Colonic mucosa (tissue), 4 donors: ENCODE data around the gene ELOF1. TPM values are rescaled to one million over a fixed set of nuclear protein-coding genes. Genes with fewer than 3 reads are reported as not detected.

Experiments
- DNase-seq: peaks from one replicate; pipeline ENCODE4 v3.0.0-alpha.2; 2020
- H3K27ac ChIP-seq: fragments of 200-600 bp; one replicate; pipeline ENCODE4 v1.8.0; 2021
- H3K27me3 ChIP-seq: fragments of 200-600 bp; one replicate; pipeline ENCODE4 v1.8.0; 2021
- H3K36me3 ChIP-seq: fragments of 200-600 bp; one replicate; pipeline ENCODE4 v1.8.0; 2021
- H3K4me1 ChIP-seq: fragments of 200-600 bp; one replicate; pipeline ENCODE4 v1.8.0; 2021; ENCODE audit warnings: mild to moderate bottlenecking
- H3K4me3 ChIP-seq: fragments of 200-600 bp; one replicate; pipeline ENCODE4 v1.8.0; 2021
- H3K9ac ChIP-seq, 2 donors: one replicate each; pipeline ENCODE4 v1.7.0; 2013; ENCODE audit warnings: control low read depth in 2 of 2, low read depth in 2 of 2, low read length in 2 of 2
- H3K9me3 ChIP-seq: fragments of 200-600 bp; one replicate; pipeline ENCODE4 v1.8.0; 2021
- CTCF ChIP-seq: fragments of 200-600 bp; IDR thresholded peaks from one replicate; pipeline ENCODE4 v1.8.0; 2022; ENCODE audit warnings: antibody characterized with exemption, mild to moderate bottlenecking
- intact Hi-C: fragments of 100-400 bp; cut with DNase I; formaldehyde crosslinking; loops from one replicate; pipeline ENCODE4 v1.14.1; 2022
- total RNA-seq, 2 donors: library from RNA; stranded (reverse); fragmentation: NEBNext Ultra II Directional in 1 of 2; extraction: Animal tissue kit (Norgen Biotek cat#: 25700) in 1 of 2; gene quantifications; one replicate each; pipeline ENCODE4 v1.2.1, GENCODE V29; 2021
- donor health status: healthy.
- donor health status: DM: no; HTN: no; CAD: no.
- donor health status: DM: no; HTN: no; CAD: no.

Gene ELOF1
- total RNA-seq, 2 donors from 2014 or later = 33.8 to 59.8 TPM

- intact Hi-C loops = no loop called here
- no peaks in the 10 kb centered on the region for H3K9me3 ChIP-seq
- TF ChIP-seq CTCF = no peak
- peak; percentile 100 for DNase-seq
- H3K4me1 ChIP-seq = no peaks in the 10 kb centered on the region
- H3K9ac ChIP-seq = peak within 1 kb of the TSS; percentile 84 to 97
- H3K4me3 ChIP-seq = peak within 1 kb of the TSS; percentile 74
- no peaks in the 10 kb centered on the region for H3K36me3 ChIP-seq
- H3K27me3 ChIP-seq = no peaks in the 10 kb centered on the region
- H3K27ac ChIP-seq = peak within 1 kb of the TSS; percentile 88
Measured at GRCh38 chr19:11597202-11598102, 38.4 kb upstream of the ELOF1 start, which contains the start of gene ZNF627. TSS of gene ZNF627 (plus strand) at chr19:11597483. CDS start at chr19:11597628, 145 bp downstream.

GRCh38 chr19:11596156-11596555 lies 37.1 kb upstream of the ELOF1 start:
- Histone ChIP-seq H3K4me3 (no peak overlapping the region), H3K36me3 (no peaks in the 10 kb centered on the region), H3K27ac (no peak overlapping the region), H3K4me1 (no peaks in the 10 kb centered on the region), H3K9me3 (no peaks in the 10 kb centered on the region), H3K27me3 (no peaks in the 10 kb centered on the region), H3K9ac (no peak overlapping the region)
- intact Hi-C loops = no loop called here
- TF ChIP-seq CTCF = no peak
- no peak for DNase-seq

GRCh38 chr19:11594084-11594483 lies 35.1 kb upstream of the ELOF1 start:
- TF ChIP-seq CTCF = no peak
- intact Hi-C loops = no loop called here
- H3K27me3 ChIP-seq = no peaks in the 10 kb centered on the region
- no peak overlapping the region for H3K27ac ChIP-seq
- no peaks in the 10 kb centered on the region for H3K4me1 ChIP-seq
- DNase-seq = no peak
- H3K4me3 ChIP-seq = no peak overlapping the region
- no peak overlapping the region for H3K9ac ChIP-seq
- H3K36me3 ChIP-seq = no peaks in the 10 kb centered on the region
- H3K9me3 ChIP-seq = no peaks in the 10 kb centered on the region

- Histone ChIP-seq H3K27ac (no peak overlapping the region), H3K27me3 (no peaks in the 10 kb centered on the region), H3K4me1 (no peaks in the 10 kb centered on the region), H3K9me3 (no peaks in the 10 kb centered on the region), H3K9ac (peak overlapping the region in 1 of 2 donors; percentile 63), H3K4me3 (no peak overlapping the region), H3K36me3 (no peaks in the 10 kb centered on the region)
- intact Hi-C loops = loop anchor here (2.0 to 5.0 kb wide), 2 partner anchors 25 to 91 kb away; no protein-coding TSS in a partner anchor
- DNase-seq = no peak
- no peak for TF ChIP-seq CTCF
Measured at GRCh38 chr19:11587975-11588631, 29.1 kb upstream of the ELOF1 start.

GRCh38 chr19:11587302-11587974 lies 28.4 kb upstream of the ELOF1 start:
- TF ChIP-seq CTCF = peak; percentile 86
- no peaks in the 10 kb centered on the region for H3K27me3 ChIP-seq
- H3K9me3 ChIP-seq = no peaks in the 10 kb centered on the region
- H3K4me3 ChIP-seq = no peak overlapping the region
- H3K4me1 ChIP-seq = no peaks in the 10 kb centered on the region
- H3K27ac ChIP-seq = no peak overlapping the region
- intact Hi-C loops = loop anchor here (5.0 kb wide), 1 partner anchor 90 kb away; no protein-coding TSS in a partner anchor
- peak; percentile 80 for DNase-seq
- H3K36me3 ChIP-seq = no peaks in the 10 kb centered on the region
- peak overlapping the region in 1 of 2 donors; percentile 63 for H3K9ac ChIP-seq
